GM13976 (cell line): ENCODE measurements around the gene GPHB5.
"Not testable (repeated sequence)": the region's sequence is repeated elsewhere in the genome, so short reads cannot be mapped to it uniquely, and the experiment has no call there.

Experiments used
- DNase-seq: peaks from one replicate; pipeline ENCODE4 v3.0.0; 2012; ENCODE audit warnings: low spot score
- in situ Hi-C: fragments of 300-500 bp; cut with MboI; formaldehyde crosslinking; loops from one replicate; pipeline ENCODE4 v1.12.0; 2022; ENCODE audit warnings: low sequenced_read_pairs, mixed read lengths, inconsistent platforms; ENCODE audit not compliant: unreplicated experiment
- TF ChIP-seq, protein P1 (sequence below): IDR thresholded peaks from 2 replicates; pipeline ENCODE4 v1.5.1; 2012; ENCODE audit warnings: borderline replicate concordance, mild to moderate bottlenecking; ENCODE audit not compliant: insufficient read depth; ENCODE audit errors: extremely low read depth, missing control alignments, control extremely low read depth

GPHB5 gene

GRCh38 chr14:63287666-63288483, 30.9 kb downstream of the GPHB5 start:
- DNase-seq, result no peak
- TF ChIP-seq, protein P1, sequence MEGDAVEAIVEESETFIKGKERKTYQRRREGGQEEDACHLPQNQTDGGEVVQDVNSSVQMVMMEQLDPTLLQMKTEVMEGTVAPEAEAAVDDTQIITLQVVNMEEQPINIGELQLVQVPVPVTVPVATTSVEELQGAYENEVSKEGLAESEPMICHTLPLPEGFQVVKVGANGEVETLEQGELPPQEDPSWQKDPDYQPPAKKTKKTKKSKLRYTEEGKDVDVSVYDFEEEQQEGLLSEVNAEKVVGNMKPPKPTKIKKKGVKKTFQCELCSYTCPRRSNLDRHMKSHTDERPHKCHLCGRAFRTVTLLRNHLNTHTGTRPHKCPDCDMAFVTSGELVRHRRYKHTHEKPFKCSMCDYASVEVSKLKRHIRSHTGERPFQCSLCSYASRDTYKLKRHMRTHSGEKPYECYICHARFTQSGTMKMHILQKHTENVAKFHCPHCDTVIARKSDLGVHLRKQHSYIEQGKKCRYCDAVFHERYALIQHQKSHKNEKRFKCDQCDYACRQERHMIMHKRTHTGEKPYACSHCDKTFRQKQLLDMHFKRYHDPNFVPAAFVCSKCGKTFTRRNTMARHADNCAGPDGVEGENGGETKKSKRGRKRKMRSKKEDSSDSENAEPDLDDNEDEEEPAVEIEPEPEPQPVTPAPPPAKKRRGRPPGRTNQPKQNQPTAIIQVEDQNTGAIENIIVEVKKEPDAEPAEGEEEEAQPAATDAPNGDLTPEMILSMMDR, result no peak
- in situ Hi-C loops, result no loop called here

DNA sequence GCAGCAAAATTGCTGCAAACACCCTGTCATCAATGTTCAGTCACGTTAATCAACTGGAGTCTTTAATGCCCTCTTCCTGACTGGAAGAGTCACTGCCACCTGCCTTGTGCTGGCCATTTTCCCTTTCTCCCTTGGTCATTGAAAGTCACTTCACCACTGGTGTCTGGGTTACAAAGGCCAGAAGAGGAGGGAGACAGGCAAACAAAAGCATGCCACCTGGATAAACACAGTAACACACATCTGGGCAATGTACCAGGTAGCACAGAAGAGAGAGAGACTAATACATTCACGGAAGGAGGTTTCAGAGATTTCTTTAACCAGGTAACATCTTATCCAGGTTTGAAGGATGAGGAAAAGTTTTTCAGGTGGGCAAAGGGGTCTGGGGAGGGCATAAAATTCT, 32.7 kb downstream of the GPHB5 start:
- in situ Hi-C loops, result no loop called here
- TF ChIP-seq, protein P1, result no peak
- no peak for DNase-seq

- DNase-seq, result no peak
- TF ChIP-seq, protein P1, result no peak
- in situ Hi-C loops, result no loop called here
Measured at GRCh38 chr14:63283884-63284248, 34.9 kb downstream of the GPHB5 start.

GRCh38 chr14:63282997-63283883, 35.5 kb downstream of the GPHB5 start:
- no peak for DNase-seq
- in situ Hi-C loops, result no loop called here
- TF ChIP-seq, protein P1, result no peak

- in situ Hi-C loops, result loop anchor here (10.0 kb wide), 1 partner anchor 1115 kb away; no protein-coding TSS in a partner anchor
- not testable (repeated sequence) for DNase-seq
Measured at GRCh38 chr14:63279933-63280332, 38.8 kb downstream of the GPHB5 start.

DNA sequence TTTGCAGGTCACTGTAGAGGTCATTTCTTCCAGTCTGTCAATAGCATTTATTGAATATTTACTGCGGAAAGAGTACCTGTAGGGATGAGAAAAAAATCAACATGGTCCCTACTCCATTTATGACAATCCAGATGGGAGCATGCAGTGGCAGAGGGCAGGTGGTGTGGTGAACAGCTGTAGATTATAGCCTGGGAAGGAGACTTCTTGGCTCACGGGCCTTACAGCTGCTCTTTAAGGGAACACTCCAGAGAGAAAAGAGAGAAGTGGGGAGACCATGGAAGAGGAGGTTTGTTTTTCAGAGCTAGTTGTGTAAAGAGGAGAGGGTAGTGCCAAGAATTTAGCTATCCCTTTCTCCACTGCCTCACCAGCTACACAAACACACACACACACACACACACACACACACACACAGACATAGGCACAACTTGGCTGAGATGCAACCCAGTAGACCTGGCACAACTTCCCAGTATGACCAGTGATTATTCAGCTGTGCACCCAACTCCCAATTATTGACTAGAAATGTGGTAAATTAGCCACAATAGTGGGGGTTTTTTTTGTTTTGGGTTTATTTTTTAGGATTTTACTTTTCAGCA, 41.0 kb downstream of the GPHB5 start:
- in situ Hi-C loops, result loop anchor here (10.0 kb wide), 1 partner anchor 1113 kb away; no protein-coding TSS in a partner anchor
- DNase-seq, result no peak
- TF ChIP-seq, protein P1, result no peak
